Measurements from ENCODE around the gene PNPLA3.

The PNPLA3 gene, protein sequence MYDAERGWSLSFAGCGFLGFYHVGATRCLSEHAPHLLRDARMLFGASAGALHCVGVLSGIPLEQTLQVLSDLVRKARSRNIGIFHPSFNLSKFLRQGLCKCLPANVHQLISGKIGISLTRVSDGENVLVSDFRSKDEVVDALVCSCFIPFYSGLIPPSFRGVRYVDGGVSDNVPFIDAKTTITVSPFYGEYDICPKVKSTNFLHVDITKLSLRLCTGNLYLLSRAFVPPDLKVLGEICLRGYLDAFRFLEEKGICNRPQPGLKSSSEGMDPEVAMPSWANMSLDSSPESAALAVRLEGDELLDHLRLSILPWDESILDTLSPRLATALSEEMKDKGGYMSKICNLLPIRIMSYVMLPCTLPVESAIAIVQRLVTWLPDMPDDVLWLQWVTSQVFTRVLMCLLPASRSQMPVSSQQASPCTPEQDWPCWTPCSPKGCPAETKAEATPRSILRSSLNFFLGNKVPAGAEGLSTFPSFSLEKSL

DNA sequence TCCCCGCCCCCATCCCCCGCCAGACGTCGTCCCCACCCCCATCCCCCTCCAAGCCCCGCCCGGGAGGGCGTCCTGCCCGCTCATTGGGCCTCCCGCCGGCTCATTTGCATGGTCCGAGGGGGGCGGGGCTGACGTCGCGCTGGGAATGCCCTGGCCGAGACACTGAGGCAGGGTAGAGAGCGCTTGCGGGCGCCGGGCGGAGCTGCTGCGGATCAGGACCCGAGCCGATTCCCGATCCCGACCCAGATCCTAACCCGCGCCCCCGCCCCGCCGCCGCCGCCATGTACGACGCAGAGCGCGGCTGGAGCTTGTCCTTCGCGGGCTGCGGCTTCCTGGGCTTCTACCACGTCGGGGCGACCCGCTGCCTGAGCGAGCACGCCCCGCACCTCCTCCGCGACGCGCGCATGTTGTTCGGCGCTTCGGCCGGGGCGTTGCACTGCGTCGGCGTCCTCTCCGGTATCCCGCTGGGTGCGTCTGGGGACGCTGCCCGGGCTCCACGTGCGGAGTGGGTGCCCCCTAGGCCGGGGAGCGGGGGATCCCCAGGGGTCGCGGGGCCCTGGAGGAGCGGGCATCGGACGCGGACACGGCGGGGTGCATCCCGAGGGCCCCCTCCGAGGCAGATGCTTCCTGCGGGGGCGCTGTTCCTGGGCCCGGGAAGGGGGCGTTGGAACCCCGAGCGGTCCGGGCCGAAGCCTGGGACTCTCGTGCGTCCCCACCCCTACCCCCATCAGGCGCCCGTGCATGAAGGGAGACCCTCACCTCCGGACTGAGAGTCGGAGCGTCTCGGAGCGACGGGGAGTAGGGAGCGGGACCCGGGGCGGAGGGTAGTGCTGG is at the start of gene PNPLA3:
TSS of gene PNPLA3 (plus strand) at position 175 of the 834 bp plus-strand sequence. CDS start at position 282, 107 bp downstream.
- H3K4me3 ChIP-seq (replicated peaks; ENCODE audit: low read depth, low read length), result peak within 1 kb of the TSS; percentile 75
- TF ChIP-seq, protein P1, sequence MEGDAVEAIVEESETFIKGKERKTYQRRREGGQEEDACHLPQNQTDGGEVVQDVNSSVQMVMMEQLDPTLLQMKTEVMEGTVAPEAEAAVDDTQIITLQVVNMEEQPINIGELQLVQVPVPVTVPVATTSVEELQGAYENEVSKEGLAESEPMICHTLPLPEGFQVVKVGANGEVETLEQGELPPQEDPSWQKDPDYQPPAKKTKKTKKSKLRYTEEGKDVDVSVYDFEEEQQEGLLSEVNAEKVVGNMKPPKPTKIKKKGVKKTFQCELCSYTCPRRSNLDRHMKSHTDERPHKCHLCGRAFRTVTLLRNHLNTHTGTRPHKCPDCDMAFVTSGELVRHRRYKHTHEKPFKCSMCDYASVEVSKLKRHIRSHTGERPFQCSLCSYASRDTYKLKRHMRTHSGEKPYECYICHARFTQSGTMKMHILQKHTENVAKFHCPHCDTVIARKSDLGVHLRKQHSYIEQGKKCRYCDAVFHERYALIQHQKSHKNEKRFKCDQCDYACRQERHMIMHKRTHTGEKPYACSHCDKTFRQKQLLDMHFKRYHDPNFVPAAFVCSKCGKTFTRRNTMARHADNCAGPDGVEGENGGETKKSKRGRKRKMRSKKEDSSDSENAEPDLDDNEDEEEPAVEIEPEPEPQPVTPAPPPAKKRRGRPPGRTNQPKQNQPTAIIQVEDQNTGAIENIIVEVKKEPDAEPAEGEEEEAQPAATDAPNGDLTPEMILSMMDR (IDR thresholded peaks at IDR 0.05; ENCODE audit: low read depth, low read length, missing control alignments), result peak; percentile 32
- peak; percentile 54 for DNase-seq (ENCODE audit: extremely low read depth, low read depth)

GRCh38 chr22:43876866-43877509 is 46.6 kb upstream of the PNPLA3 start:
- H3K4me3 ChIP-seq (replicated peaks; ENCODE audit: low read depth, low read length), result no peak overlapping the region
- DNase-seq (ENCODE audit: extremely low read depth, low read depth), result no peak
- TF ChIP-seq, protein P1 (IDR thresholded peaks at IDR 0.05; ENCODE audit: low read depth, low read length, missing control alignments), result no peak

GRCh38 chr22:43878079-43878795 is 45.4 kb upstream of the PNPLA3 start:
- H3K4me3 ChIP-seq (replicated peaks; ENCODE audit: low read depth, low read length), result no peak overlapping the region
- DNase-seq (ENCODE audit: extremely low read depth, low read depth), result no peak
- TF ChIP-seq, protein P1 (IDR thresholded peaks at IDR 0.05; ENCODE audit: low read depth, low read length, missing control alignments), result no peak

DNA sequence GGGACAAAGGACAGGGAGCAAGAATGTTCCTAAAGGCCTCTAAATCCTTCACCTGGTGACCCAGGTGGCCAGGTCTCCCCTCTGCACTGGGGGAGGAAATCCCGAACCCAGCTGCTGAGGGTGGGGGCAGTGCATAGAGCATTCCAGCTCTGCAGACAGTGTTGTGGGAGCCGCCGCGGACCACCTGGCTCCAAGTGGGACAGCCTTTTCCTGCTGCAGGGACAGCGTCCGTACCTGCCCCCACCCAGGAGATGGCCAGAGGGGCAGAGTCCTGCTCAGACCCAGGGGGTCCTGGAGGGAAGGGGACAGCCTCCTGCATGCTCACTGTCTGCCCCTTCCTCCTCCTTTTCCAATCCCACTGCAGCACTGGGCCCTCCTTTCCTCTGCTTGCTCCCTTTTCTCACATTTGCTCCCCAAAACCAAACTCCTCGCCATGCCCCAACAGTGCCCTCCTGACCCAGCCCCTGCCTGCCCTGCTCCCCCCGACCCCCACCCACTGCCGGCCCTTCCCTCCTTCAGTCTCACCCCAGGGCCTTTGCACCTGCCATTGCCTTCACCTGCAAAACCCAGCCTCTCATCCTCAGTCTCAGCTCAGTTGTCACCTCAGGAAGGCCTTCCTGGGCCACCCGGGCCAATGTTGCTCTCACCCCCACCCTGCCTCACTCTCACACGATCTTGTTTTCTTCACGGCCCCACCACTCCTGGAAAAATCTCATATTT is 44.6 kb upstream of the PNPLA3 start:
- no peak for DNase-seq (ENCODE audit: extremely low read depth, low read depth)
- TF ChIP-seq, protein P1 (IDR thresholded peaks at IDR 0.05; ENCODE audit: low read depth, low read length, missing control alignments), result no peak
- no peak overlapping the region for H3K4me3 ChIP-seq (replicated peaks; ENCODE audit: low read depth, low read length)

DNA sequence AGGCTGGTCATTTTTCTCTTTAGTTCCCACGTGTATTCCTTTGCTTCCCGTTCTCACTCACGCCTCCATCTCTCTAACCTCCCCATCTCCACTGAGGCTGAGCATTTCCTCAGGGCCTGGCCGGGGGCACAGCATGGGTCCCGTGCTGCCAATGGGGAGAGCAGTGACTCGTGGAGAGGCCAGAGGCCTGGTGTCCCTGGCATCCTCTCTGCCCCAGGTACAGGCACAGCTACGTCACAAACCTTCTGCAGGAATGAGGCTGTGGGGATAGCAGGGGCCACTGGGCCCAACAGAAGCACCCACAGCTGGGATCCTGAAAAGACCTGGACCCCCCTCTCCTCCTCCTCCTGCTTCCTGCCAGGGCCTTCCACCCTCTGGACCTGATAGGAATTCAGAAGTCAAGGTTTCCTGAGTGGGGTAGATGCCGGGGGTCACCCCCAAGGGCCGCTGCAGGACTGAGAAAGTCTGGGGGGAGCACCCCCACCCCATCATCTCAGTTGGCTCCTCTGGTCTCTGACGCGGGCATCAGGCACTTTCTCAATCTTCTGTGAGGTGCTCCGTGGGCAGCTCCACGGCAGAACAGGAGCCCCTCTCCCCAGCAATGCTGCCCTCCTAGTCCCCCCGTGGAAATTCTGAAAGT is 43.6 kb upstream of the PNPLA3 start:
- no peak overlapping the region for H3K4me3 ChIP-seq (replicated peaks; ENCODE audit: low read depth, low read length)
- DNase-seq (ENCODE audit: extremely low read depth, low read depth), result no peak
- TF ChIP-seq, protein P1 (IDR thresholded peaks at IDR 0.05; ENCODE audit: low read depth, low read length, missing control alignments), result no peak

All from HFF-Myc (cell line).